ENCODE measurements around the gene FOXI2. TPM values are rescaled to one million over a fixed set of nuclear protein-coding genes. Genes with fewer than 3 reads are reported as not detected.

The FOXI2 gene
- total and polyA plus RNA-seq, 2 of the 4 experiments (the other 2 are of a cell fraction), result not detected

GRCh38 chr10:127743205-127743604 lies 6.2 kb downstream of the FOXI2 start:
- no peak overlapping the region for H4K91ac ChIP-seq (ENCODE audit: insufficient read depth, low read depth, low read length)
- no TSS peak for BruUV-seq (replicated peaks)
- no peaks in the 10 kb centered on the region for H3K79me1 ChIP-seq (ENCODE audit: low read depth in 1 of 2, low read length in 2 of 2)
- H3K4ac ChIP-seq (ENCODE audit: low read depth, low read length), result no peak overlapping the region
- no peaks in the 10 kb centered on the region for H3K36me3 ChIP-seq (ENCODE audit: control insufficient read depth, insufficient read depth, low read length)
- no peak overlapping the region for H2AK9ac ChIP-seq (replicated peaks; ENCODE audit: low read depth, low read length, poor library complexity)
- ChIA-PET CTCF (no interaction called here), POLR2A (ENCODE audit: unreplicated experiment) (no interaction called here)
- H4K8ac ChIP-seq (ENCODE audit: low read depth in 2 of 2, low read length in 2 of 2), result no peak overlapping the region
- in situ Hi-C loops (cut with MboI; ENCODE audit: low sequenced_read_pairs), result no loop called here
- no CpG with 5 or more reads among the region's 3 CpGs for WGBS, 2 experiments (ENCODE audit: extremely low coverage in 2 of 2, insufficient read length in 1 of 2)
- no peak overlapping the region for H3K4me3 ChIP-seq (ENCODE audit: insufficient read depth, low read depth, low read length)
- no peak overlapping the region for H3K56ac ChIP-seq (ENCODE audit: extremely low read depth, insufficient read depth, low read length)
- TF ChIP-seq FOS (IDR thresholded peaks at IDR 0.05; ENCODE audit: low read depth, low read length), result no peak
- no peak for TF ChIP-seq CHD1 (IDR thresholded peaks at IDR 0.05; ENCODE audit: low read depth, low read length)
- no peak for TF ChIP-seq RFX5 (IDR thresholded peaks at IDR 0.05; ENCODE audit: low read depth, low read length)
- no peak for TF ChIP-seq ELK1 (IDR thresholded peaks at IDR 0.05; ENCODE audit: borderline replicate concordance, low read depth, low read length)
- no peak for TF ChIP-seq USF2 (IDR thresholded peaks at IDR 0.05; ENCODE audit: low read depth, low read length)
- no peak for TF ChIP-seq CEBPB (IDR thresholded peaks at IDR 0.05; ENCODE audit: low read depth, low read length)
- no peak for ATAC-seq (ENCODE audit: low read depth)
- dilution Hi-C loops (cut with HindIII; ENCODE audit: low sequenced_read_pairs, unreplicated experiment), result no loop called here
- no peak overlapping the region for H3K23ac ChIP-seq (ENCODE audit: low read depth, low read length)
- H3K27me3 ChIP-seq (ENCODE audit: control insufficient read depth, insufficient read depth, low read length), result no peaks in the 10 kb centered on the region; the same call in 1 of the 2 replicates
- H2BK120ac ChIP-seq (ENCODE audit: low read depth, low read length), result no peak overlapping the region
- H2AFZ ChIP-seq (replicated peaks; ENCODE audit: low read length, poor library complexity), result no peak overlapping the region
- no peak overlapping the region for H2AK5ac ChIP-seq (ENCODE audit: low read depth, low read length)
- H3K9me1 ChIP-seq (ENCODE audit: insufficient read depth, low read length), result no peaks in the 10 kb centered on the region
- no peak overlapping the region for H4K5ac ChIP-seq (ENCODE audit: low read depth, low read length)
- H3K4me1 ChIP-seq (ENCODE audit: control insufficient read depth, insufficient read depth, low read length), result no peaks in the 10 kb centered on the region
- H3K4me2 ChIP-seq (ENCODE audit: low read depth, low read length), result no peak overlapping the region
- H3K14ac ChIP-seq (replicated peaks; ENCODE audit: low read depth, low read length), result no peak overlapping the region
- intact Hi-C loops (cut with micrococcal nuclease), result no loop called here
- H3K27ac ChIP-seq (ENCODE audit: insufficient read depth, low read length), result no peak overlapping the region
- no peak overlapping the region for H2BK5ac ChIP-seq (ENCODE audit: low read depth, low read length, poor library complexity, severe bottlenecking)
- no peak for DNase-seq
- no peak overlapping the region for H2BK15ac ChIP-seq (ENCODE audit: low read depth, low read length)
- no peak overlapping the region for H3K9ac ChIP-seq (ENCODE audit: low read depth, low read length)
- no peak overlapping the region for H3K18ac ChIP-seq (ENCODE audit: low read depth, low read length)
- H4K20me1 ChIP-seq (ENCODE audit: insufficient read depth, low read length), result no peaks in the 10 kb centered on the region
- H3K9me3 ChIP-seq (ENCODE audit: control insufficient read depth, insufficient read depth, low read length), result peaks cover 9% of the 10 kb centered on the region
- no peak overlapping the region for H2BK20ac ChIP-seq (ENCODE audit: low read depth, low read length)
